NCI-H2081 (cell line): ENCODE results near the gene MUTYH.

Experiments used
- DNase-seq, 2 experiments: peaks; one replicate each; lab custom pipeline; 2025; lab: John Stamatoyannopoulos, UW

The MUTYH gene

DNA sequence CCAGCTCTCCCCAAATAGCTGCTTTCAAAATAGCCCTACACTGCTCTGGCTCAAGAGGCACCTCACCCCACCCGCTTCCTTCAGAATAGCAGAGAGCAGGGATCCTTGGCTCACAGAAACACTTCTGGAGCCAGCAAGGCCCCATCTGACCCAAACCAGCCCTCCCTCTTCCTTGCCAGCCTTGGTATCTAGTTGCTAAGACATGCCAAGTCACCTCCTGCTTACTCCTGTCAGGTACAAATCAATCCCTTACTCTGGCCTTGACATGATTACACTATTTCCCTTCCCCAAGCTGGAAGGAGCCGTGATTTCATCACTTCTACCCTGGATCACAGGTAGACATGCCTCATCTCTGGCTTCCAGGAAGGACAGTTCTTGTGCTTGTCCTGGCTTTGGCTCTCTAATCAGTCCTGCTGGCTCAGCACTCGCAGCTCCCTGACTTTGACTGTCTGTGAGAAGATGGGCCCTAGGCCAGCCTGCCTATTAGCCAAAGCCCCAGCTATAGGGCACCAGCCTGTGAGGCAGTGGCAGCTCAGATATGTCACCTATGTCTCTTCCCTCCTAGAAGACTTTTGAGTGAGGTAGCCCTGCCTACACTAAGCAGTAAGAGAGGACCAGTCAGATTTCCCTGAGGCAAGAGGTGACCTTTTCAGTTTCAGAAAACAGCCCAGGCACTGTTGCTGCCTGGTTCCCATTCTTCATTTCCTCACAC lies 8.9 kb upstream of the MUTYH start:
- DNase-seq, result no peak

DNA sequence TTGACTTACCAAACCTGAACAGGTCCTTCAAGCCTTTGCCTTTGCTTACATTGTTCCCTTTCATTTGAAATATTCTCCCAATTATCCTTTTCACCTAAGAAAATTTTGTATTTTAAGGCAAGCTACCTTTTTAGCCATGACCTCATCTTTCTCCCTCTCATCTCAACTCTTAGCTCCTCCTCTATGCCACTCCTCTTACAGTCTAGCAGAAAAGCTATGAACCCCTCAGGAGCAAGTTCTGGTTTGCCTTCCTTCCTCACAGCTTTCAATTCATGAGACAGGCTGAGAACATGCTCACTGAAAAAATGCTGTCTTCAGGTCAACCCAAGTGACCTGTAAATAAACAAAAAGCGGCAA lies 8.3 kb upstream of the MUTYH start:
- DNase-seq, result no peak

DNA sequence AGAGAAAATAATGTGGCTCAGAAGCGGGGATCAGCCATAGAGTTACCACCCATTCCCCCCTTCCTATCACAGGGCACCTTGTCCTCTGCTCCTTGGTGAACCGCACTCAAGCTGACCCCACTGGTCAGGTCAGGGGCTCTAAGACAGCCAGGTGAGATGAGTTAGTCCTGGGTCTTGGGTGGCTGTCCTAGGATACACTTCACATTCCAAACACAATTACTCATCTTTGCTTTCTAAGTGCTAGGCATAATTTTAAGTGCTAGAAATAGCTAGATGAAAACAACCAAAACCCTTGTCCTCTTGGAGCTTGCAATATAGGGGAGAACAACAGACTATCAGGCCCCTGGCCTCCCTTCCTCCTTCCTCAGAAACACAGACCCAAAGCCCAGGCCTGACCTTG lies 7.8 kb upstream of the MUTYH start:
- DNase-seq, result no peak

DNA sequence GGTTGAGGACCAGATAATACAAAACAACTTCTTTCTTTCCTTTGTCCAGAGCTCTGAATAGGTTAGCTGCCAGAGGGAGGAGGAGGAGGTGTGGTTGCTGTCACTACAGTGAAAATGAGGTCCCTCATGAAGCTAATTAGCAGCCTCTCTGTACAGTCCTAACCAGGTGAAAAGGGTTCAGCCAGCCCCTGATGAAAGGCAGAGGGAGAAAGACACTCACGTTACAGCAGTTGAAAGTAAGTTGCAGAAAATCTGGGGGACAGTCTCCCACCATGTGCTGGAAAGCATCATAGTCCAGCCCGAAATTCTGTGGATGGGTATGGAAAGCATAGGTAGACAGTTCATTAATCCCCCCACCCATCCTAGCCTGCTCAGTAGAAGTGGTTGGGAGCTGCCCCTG lies 6.2 kb upstream of the MUTYH start:
- no peak for DNase-seq

DNA sequence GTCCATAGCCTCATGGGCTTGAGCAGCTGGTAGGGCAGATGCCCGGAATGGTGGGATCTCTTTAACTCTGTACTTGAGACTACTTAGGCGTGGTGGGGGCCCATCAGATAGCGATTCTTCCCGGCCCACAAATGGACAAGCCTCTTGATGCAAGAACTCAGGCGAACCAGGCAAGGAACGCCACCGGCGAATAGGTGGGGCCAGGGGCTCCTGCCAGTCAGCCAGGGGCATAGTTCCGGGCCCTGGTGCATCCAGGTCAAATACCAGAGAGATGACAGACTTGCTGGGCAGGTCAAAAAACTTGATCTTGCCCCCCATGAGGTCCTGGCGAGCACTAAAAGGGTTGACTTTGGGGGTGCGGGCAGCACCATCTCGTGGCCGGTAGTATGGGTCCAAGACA lies 4.8 kb upstream of the MUTYH start:
- DNase-seq, result no peak

DNA sequence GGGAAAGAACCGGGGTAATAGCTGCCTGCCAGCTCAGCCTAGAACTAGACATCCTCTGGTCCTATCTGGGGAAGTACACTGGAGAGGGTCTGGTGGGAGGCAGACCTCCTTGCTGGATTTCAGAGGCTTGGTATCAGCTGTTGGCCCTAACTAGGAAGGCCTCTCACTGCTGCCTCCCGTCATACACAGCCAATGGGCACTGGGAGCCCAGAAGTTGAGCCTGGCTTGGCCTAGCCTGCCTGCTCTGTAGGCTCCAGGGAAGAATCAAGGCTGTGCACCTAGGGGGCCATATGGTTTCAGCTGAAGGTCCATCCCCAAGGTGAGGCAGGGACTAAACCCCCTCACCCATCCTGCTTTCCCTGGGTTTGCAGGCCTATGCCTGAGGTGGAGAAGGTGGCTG lies 4.3 kb upstream of the MUTYH start:
- DNase-seq, result no peak

DNA sequence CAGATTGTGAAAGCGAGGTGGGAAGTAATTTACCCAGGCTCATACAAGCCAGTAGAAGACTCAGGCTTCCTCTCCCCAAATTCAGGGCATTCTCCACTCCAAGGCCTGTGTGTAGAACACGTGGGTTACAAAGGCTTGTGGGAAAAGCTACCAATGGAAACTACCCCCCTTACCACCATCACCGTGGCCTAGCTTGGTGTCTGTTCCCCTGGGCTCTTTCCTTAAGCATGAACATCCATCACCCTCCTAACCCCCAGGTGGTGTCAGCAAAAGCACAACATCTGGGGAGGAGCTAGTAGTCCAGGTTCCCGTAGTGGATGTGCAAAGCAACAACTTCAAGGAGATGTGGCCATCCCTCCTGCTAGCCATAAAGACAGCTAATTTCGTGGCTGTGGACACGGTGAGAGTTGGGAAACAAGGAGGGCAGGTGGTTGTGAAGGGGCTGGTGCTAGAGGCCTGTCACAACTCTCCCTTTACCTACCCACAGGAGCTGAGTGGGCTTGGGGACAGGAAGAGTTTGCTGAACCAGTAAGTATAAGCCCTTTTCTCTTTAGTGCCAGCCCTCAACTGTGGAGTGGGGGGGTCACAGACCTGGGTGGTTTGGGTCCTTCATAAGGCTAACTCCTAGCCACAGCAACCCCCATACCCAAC lies 701 bp upstream of the MUTYH start:
- DNase-seq, result peak; percentile 19 to 57

DNA sequence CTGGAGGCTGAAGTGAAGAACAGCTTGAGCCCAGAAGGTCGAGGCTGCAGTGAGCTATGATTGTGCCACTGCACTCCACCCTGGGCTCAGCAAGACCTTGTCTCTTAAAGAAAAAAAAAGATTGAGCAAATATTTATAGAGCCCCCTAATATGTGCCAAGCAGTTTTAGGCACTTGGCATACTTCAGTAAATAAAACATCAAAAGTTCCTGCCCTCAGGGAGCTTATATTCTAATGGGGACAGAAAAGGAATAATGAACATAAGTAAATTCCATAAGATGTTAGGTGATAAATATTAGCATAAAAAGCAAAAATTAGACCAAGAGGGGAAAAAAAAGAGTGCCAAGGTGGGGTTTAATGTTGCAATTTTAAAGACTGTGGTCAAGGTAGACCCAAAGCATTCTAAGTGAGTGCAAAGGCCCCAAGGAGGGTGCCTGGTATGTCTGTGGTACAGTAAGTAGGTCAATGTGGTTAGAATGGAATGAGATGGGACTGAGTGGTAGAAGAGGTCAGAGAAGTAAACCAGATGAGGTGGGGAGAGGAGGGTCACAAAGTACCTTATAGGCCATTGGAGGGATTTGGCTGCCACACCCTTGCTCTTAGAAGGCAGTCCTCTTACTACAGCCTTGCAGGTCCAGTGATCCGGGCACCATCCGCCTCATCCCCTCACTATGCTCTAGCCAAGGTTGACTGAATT lies 2.5 kb downstream of the MUTYH start:
- DNase-seq, result no peak

DNA sequence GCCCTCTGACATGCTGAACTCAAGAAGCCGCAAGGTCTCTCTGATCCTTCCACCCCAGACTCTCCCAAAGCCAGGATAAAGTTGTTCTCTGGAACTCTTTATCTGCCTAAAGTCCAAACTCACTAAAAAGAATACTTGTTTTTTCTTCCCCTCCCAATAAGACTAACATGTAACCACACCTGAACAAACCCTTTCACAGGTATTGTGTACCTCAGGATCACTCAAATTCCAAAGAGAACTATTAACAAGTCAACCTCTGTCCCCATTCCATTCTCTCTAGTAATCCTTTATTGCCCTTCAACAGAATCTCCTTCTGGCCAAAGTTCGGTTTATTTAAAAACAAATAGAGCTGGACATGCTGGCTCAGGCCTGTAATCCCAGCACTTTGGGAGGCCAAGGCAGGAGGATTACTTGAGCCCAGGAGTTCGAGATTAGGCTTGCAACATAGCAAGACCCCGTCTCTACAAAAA lies 4.3 kb downstream of the MUTYH start:
- no peak for DNase-seq

DNA sequence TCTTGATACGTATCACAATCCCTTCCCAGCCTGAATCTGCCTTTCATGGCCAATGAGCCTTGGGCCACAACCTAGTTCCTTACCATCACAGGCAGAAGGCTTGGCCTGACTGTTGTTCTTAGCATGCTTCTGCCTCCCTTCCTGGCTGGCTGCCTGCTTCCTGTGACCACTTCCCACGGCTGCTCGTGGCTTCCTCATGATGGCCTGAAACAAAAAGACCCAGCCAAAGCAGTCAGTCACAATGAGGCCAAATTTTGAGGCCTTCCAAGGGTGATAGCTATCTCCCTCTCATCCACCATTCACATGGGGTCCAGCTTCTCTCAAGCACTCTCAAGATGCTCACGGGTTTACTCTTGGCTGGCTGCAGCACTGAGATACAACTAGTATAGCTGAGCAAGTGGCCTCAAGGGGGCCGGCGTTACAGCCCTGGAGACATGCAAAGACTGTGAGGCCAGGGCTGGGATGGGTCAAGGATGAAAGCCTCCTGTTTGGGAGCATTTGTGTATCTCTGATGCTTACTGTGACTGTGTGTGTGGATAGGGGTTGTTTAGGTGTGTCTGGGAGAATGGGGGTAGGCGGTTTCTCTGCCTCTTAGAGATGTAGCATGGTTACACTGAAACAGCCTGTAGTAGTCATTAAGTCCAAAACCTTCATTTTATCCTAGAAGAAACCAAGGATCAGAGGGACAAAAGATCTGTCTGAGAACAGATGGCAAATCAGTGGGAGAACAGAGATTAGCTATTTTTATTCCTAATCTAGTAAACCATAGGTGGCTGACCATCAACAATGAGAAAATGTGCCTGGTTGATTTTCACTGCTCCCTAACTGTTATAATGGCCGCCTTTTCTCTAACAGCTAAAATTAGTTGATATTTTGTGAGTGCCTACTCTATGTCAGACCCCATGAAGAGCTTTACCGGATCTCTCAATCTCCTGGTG lies 5.7 kb downstream of the MUTYH start:
- DNase-seq, result no peak

DNA sequence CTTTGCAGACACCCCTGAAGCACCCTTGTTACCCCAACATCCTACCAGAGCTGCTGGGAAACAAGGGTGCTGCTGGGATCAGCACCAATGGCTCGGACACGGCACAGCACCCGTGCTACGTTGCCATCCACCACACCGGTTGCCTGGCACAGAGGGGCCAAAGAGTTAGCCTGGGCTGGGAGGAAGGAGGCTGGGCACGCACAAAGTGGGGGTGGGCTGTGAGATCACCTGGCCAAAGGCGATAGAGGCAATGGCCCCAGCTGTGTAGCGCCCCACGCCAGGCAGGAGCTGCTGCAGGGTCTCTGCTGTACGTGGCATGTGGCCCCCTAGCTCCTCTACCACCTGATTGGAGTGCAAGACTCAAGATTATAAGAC lies 7.9 kb downstream of the MUTYH start:
- no peak for DNase-seq

DNA sequence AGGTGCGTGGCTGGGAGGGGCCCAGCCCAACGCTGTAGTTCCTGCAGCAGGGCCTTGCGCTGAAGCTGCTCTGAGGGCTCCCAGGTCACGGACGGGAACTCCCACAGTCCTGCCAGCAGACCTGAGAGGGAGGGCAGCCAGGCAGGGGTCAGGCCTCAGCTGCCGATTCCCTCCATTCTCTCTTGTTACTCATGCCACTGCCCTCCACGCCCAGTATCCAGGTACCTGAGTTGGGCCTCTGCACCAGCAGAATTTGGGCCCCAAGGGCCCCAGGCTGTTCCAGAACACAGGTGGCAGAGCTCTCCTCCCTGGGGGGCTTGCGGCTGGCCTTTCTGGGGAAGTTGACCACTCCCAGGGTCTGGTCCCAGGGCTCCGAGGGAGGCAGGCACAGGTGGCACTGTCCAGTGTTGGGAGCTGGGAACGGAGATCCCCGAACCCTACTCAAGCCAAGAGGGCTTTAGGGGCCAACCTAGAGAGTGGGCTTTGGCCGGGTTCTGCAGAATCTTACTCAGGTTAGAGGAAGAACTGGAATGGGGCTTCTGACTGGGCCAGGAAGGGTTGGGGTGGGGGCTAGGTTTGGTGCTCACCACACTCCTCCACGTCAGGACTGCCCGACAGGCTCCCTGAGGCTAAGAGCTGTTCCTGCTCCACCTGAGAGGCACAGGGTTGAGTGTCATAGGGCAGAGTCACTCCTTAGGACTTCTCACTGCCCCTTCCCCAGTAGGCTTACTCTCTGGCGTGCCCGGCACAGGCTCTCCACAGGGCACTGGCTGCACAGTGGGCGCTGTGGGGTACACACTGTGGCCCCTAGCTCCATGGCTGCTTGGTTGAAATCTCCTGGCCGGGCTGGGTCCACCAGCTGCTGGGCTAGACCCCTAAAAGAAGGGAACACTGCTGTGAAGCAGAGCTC lies 8.5 kb downstream of the MUTYH start:
- no peak for DNase-seq

DNA sequence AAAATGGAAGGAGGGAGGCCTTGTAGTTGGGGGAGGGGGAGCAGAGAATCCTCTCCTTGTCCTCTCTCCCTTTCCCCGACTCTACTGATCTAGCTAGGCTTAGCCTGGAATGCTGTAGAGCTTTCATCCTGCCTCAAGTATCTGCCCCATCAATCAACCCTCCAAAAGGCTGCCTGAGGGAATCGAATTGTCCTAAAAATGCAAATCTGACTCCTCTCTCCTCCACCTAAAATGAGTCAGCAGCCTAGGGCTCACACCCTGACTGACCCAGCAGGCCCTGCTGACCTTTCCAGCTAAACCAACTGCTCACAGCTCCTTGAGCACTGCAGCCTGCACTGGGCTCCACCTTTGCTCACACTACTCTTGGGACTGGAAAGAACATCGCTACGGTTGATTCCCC lies 10.8 kb downstream of the MUTYH start:
- DNase-seq, result no peak

DNA sequence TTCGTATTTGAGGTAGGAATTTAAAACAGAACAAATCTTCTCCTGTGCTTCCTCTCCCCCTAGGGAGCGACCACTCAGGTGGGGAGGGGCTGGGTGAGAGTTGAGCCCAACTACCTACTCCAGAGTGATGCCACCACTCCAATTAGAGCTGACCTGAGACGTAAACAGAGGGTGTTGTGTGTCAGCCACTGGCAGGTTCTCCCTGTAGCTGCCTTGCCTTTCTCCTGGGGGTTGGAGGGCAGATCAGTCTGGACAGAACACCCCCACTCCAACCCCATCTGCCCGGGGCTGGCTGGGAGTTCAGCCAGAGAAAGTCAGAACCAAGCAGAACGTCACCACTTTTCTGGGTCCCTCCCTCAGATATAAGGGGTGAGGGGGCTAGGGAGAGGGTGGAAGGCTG lies 11.6 kb downstream of the MUTYH start:
- DNase-seq, result no peak

DNA sequence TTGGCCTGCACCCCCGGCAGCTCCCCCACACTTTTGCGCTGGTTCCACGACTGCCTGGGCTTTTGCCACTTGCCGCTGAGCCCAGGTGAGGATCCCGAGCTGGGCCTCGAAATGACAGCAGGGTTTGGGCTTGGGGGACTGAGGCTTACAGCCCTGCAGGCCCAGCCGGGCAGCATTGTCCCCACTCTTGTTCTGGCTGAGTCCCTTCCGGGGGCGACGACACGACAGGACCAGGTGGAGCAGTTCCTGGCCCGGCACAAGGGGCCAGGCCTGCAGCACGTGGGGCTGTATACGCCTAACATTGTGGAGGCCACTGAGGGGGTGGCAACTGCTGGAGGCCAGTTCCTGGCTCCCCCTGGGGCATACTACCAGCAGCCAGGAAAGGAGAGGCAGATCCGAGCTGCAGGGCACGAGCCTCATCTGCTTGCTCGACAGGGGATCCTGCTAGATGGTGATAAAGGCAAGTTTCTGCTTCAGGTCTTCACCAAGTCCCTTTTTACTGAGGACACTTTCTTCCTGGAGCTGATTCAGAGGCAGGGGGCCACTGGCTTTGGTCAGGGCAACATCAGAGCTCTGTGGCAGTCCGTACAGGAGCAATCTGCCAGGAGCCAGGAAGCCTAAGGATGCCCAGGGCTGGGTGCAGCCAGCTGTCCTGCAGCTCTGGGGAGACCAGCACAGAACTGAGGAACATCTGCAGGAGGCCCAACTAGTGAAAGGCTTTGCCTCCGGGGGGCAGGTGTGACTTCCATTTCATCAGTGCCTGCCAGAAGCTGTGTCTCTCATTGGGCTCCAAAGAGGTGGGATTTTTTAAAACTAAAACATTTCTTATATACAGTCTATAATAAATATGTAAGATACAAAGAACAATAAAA lies 12.4 kb downstream of the MUTYH start:
- DNase-seq, result peak; percentile 46 to 70

DNA sequence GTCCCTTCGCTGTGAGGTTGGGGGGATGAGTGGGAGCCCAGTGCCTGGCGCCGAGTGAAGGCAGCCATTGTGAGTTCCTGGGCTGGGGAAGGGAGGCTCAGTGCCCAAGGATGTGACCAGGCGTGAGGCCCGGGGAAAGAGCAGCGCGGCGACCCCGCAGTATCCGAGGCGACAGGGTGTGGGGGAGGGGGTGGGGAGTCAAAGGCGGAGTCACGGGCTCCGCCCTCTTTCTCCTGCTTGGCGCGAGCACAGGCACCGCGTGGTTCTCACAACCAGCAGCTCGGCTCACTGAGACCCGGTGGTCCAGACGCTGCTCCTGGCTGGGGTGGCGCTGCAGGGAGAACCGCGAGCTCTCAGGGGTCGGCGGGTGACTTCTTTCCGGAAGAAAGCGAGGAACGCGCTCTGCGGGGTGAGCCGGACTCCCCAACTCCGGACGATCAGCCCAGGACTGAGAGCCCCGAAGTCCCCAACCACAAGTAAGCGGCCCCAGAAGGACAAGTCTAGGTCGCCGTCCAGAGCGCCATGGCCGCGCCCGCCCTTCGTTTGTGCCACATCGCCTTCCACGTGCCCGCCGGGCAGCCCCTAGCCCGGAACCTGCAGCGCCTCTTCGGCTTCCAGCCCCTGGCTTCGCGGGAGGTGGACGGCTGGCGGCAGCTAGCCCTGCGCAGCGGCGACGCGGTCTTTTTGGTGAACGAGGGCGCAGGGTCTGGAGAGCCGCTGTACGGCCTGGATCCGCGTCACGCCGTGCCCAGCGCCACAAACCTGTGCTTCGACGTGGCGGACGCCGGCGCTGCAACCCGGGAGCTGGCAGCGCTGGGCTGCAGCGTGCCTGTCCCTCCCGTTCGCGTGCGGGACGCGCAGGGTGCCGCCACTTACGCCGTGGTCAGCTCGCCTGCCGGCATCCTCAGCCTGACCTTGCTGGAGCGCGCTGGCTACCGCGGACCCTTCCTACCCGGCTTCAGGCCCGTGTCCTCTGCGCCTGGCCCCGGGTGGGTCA lies 13.3 kb downstream of the MUTYH start, which contains the start of gene HPDL:
HPDL (plus strand) TSS at position 269 of the 997 bp plus-strand sequence; CDS start at position 523, 254 bp downstream.
- DNase-seq, result peak; percentile 68 to 79

DNA sequence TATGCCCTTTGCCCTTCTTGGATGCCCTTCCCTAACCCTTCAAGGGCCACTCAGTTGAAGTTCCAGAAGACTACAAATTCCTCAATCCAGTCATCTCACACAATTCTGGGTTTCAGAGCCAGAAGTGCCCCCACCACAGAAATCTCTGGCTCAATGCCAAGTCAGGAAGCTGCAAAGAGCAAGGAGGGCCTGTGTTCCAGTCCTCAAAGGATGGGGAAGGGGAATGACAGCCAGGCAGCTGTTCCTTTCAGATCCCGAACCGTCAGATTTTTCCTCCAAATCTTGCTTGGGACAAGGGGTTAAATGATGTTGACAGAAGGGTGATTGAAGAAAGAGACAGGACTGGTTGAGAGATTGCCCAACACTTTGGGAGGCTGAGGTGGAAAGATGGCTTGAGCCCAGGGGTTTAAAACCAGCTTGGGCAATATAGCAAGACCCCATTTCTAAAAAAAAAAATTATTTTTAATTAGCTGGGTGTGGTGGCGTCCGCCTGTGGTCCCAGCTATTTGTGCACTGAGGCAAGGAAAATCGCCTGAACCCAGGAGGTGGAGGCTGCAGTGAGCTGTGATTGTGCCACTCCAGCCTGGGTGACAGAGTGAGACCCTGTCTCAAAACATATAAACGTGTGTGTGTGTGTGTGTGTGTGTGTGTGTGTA lies 14.3 kb downstream of the MUTYH start:
- no peak for DNase-seq

DNA sequence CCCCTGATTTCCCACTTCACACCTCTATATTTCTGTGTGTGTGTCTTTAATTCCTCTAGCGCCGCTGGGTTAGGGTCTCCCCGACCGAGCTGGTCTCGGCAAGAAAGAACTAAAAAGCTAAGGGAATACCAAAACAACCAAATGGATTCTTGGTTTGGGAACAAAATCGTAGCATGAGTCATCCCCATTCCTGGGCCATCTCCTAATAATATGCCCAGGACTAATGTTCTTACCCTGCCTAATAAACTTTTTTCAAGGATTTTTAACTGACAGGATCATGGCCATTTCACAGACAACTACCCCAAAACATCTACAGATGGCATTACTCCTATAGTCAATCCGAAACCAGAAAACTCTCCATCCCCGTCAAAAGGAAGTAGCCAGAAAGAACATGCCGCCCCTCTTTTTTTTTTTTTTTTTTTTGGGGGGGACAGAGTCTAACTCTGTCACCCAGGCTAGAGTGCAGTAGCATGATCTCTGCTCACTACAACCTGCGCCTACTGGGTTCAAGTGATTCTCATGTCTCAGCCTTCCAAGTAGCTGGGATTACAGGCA lies 17.7 kb downstream of the MUTYH start:
- no peak for DNase-seq
